Smooth muscle cell (in vitro differentiated cells): ENCODE data around the gene SLC22A23. TPM values are rescaled to one million over a fixed set of nuclear protein-coding genes. Genes with fewer than 3 reads are reported as not detected.

Experiments used
- DNase-seq: peaks from one replicate; lab custom pipeline; 2025; ENCODE audit not compliant: unreplicated experiment; lab: John Stamatoyannopoulos, UW
- H2AFZ ChIP-seq: fragments of 200-600 bp; sonication (generic); 2 replicates; pipeline ENCODE4 v1.6.0; 2016; ENCODE audit warnings: antibody characterized with exemption, low read depth, mild to moderate bottlenecking
- H3F3A ChIP-seq: fragments of 200-600 bp; sonication (generic); 2 replicates; pipeline ENCODE4 v1.6.0; 2017; ENCODE audit warnings: antibody characterized with exemption, low read depth
- H3K27ac ChIP-seq: fragments of 200-600 bp; sonication (generic); 2 replicates; pipeline ENCODE4 v1.5.1; 2016; ENCODE audit warnings: low read depth, mild to moderate bottlenecking
- H3K27me3 ChIP-seq: fragments of 200-600 bp; sonication (generic); 2 replicates; pipeline ENCODE4 v1.6.1; 2016; ENCODE audit warnings: low read depth, mild to moderate bottlenecking
- H3K36me3 ChIP-seq: fragments of 200-600 bp; sonication (generic); 2 replicates; pipeline ENCODE4 v1.5.1; 2016; ENCODE audit warnings: low read depth
- H3K4me1 ChIP-seq: fragments of 200-600 bp; sonication (generic); 2 replicates; pipeline ENCODE4 v1.5.1; 2016; ENCODE audit warnings: low read depth
- H3K4me2 ChIP-seq: fragments of 200-600 bp; sonication (generic); 2 replicates; pipeline ENCODE4 v1.6.0; 2016; ENCODE audit warnings: mild to moderate bottlenecking
- H3K4me3 ChIP-seq: fragments of 200-600 bp; sonication (generic); 2 replicates; pipeline ENCODE4 v1.5.1; 2016; ENCODE audit warnings: mild to moderate bottlenecking
- H3K79me2 ChIP-seq: fragments of 200-600 bp; sonication (generic); 2 replicates; pipeline ENCODE4 v1.6.0; 2016; ENCODE audit warnings: low read depth, mild to moderate bottlenecking
- H3K9ac ChIP-seq: fragments of 200-600 bp; sonication (generic); 2 replicates; pipeline ENCODE4 v1.6.0; 2016; ENCODE audit warnings: low read depth
- H3K9me3 ChIP-seq: fragments of 200-600 bp; sonication (generic); replicated peaks from 2 replicates; pipeline ENCODE4 v1.5.1; 2016; ENCODE audit warnings: low read depth
- H4K20me1 ChIP-seq: fragments of 200-600 bp; sonication (generic); 2 replicates; pipeline ENCODE4 v1.6.0; 2016; ENCODE audit warnings: low read depth
- CTCF ChIP-seq: fragments of 200-600 bp; sonication (generic); IDR thresholded peaks from 2 replicates; pipeline ENCODE4 v1.5.1; 2017; ENCODE audit warnings: borderline replicate concordance, mild to moderate bottlenecking, antibody characterized with exemption; ENCODE audit not compliant: insufficient read depth, poor library complexity, severe bottlenecking
- WGBS: methylation state at CpG from one replicate; pipeline ENCODE4 v1.1.7; 2016; ENCODE audit warnings: low lambda C conversion rate; 5-methylcytosine and 5-hydroxymethylcytosine counted together
- polyA plus RNA-seq: library from polyadenylated mRNA; unstranded; fragments of >200 nt; fragmentation: Nextera tagmentation; extraction: Ambion mirVana; gene quantifications from 2 replicates; pipeline ENCODE4 v1.2.1, GENCODE V29; 2016
- total RNA-seq: library from RNA; depleted of rRNA; stranded (reverse); fragments of >200 nt; gene quantifications from 2 replicates; pipeline ENCODE4 v1.2.3, GENCODE V29; 2014

The SLC22A23 gene
- total and polyA plus RNA-seq, 2 experiments from 2014 or later: 1.6 to 3.8 TPM

DNA sequence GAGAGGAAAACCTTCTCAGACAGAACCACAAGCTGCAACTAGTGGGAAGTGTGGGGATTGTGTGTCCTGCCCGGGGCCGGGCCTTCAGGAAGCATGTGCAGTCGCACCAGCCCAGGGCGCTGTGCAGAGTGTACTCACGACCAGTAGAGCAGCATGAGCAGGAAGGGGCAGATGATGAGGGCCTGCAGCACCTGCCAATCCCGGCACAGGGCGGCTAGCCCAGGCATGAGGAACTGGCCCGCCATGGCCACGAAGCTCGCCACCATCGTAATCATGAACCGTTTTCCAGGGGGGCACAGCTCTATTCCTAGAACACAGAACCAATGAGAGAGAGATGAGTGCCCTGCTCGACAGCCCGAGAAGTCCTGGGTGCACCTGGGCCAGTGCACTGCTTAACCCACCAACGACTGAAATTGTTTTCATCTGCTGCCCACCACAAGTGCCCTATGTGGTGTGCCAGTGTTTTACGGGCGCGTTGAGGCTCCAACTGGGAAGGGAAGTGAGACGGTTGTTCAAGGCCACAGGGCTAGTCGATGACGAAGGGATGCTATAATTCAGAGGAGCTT lies 133.1 kb downstream of the SLC22A23 start:
- Histone ChIP-seq H3K9ac (no peak overlapping the region), H3K79me2 (no peaks in the 10 kb centered on the region), H3F3A (peaks cover 15% of the 10 kb centered on the region), H3K4me2 (peak overlapping the region; percentile 62), H3K36me3 (no peaks in the 10 kb centered on the region), H3K27me3 (no peaks in the 10 kb centered on the region), H3K4me3 (no peak overlapping the region), H4K20me1 (no peaks in the 10 kb centered on the region), H3K9me3 (no peaks in the 10 kb centered on the region), H3K27ac (peak overlapping the region; percentile 89), H2AFZ (no peak overlapping the region), H3K4me1 (no peaks in the 10 kb centered on the region)
- WGBS: 82% methylated on average over 21 of the region's 21 CpGs
- no peak for DNase-seq
- TF ChIP-seq CTCF: no peak

DNA sequence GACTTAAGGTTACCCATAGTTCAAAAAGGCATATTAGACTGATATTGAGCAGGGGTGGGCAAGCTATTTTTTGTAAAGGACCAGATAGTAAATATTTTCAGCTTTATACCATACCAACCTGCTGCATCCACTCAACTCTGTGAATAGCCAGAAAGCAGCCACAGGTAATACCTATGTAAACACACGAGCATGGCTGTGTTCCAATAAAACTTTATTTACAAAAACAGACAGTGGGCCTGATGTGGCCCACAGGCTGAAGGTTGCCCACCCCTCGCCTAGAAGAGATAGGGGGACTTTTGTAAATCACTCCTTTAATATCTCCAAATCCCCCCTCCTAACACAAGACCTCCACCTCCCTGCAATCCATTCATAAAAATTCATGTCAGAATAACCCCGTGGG lies 133.7 kb downstream of the SLC22A23 start:
- Histone ChIP-seq H3K79me2 (no peaks in the 10 kb centered on the region), H3K9me3 (no peaks in the 10 kb centered on the region), H4K20me1 (no peaks in the 10 kb centered on the region), H3K36me3 (no peaks in the 10 kb centered on the region), H3F3A (peaks cover 15% of the 10 kb centered on the region), H3K9ac (no peak overlapping the region), H3K4me2 (no peak overlapping the region), H3K27ac (no peak overlapping the region), H2AFZ (no peak overlapping the region), H3K27me3 (no peaks in the 10 kb centered on the region), H3K4me1 (no peaks in the 10 kb centered on the region), H3K4me3 (no peak overlapping the region)
- no peak for TF ChIP-seq CTCF
- WGBS: 95% methylated on average over 3 of the region's 3 CpGs
- DNase-seq: no peak

GRCh38 chr6:3322366-3322890 lies 134.4 kb downstream of the SLC22A23 start:
- no peak for TF ChIP-seq CTCF
- Histone ChIP-seq H3K4me3 (no peak overlapping the region), H3K79me2 (no peaks in the 10 kb centered on the region), H2AFZ (no peak overlapping the region), H3K4me1 (no peaks in the 10 kb centered on the region), H3K9me3 (no peaks in the 10 kb centered on the region), H3K27me3 (no peaks in the 10 kb centered on the region), H3K27ac (no peak overlapping the region), H4K20me1 (no peaks in the 10 kb centered on the region), H3K4me2 (no peak overlapping the region), H3K9ac (no peak overlapping the region), H3K36me3 (no peaks in the 10 kb centered on the region), H3F3A (peaks cover 15% of the 10 kb centered on the region)
- 89% methylated on average over 14 of the region's 14 CpGs for WGBS
- DNase-seq: no peak

- no peak overlapping the region for H2AFZ ChIP-seq
- H4K20me1 ChIP-seq: no peaks in the 10 kb centered on the region
- H3K4me2 ChIP-seq: no peak overlapping the region
- no peak overlapping the region for H3K27ac ChIP-seq
- WGBS: 74% methylated on average over 8 of the region's 8 CpGs
- no peaks in the 10 kb centered on the region for H3K79me2 ChIP-seq
- TF ChIP-seq CTCF: no peak
- no peaks in the 10 kb centered on the region for H3K9me3 ChIP-seq
- H3K27me3 ChIP-seq: no peaks in the 10 kb centered on the region
- no peaks in the 10 kb centered on the region for H3K4me1 ChIP-seq
- H3K36me3 ChIP-seq: no peaks in the 10 kb centered on the region
- no peak overlapping the region for H3K4me3 ChIP-seq
- no peak for DNase-seq
- H3K9ac ChIP-seq: no peak overlapping the region
- H3F3A ChIP-seq: peaks cover 15% of the 10 kb centered on the region
Measured at GRCh38 chr6:3321875-3322274, 135.0 kb downstream of the SLC22A23 start.
